GM19397 (cell line): ENCODE results near the gene DUSP12.
"Not testable (repeated sequence)": the region's sequence is repeated elsewhere in the genome, so short reads cannot be mapped to it uniquely, and the experiment has no call there.

Experiments
- ATAC-seq: cut with Tn5 transposase; IDR thresholded peaks from one replicate; pipeline ENCODE4 v1.9.1; 2021; ENCODE audit warnings: mild to moderate bottlenecking, moderate library complexity; ENCODE audit not compliant: unreplicated experiment

DUSP12 gene

DNA sequence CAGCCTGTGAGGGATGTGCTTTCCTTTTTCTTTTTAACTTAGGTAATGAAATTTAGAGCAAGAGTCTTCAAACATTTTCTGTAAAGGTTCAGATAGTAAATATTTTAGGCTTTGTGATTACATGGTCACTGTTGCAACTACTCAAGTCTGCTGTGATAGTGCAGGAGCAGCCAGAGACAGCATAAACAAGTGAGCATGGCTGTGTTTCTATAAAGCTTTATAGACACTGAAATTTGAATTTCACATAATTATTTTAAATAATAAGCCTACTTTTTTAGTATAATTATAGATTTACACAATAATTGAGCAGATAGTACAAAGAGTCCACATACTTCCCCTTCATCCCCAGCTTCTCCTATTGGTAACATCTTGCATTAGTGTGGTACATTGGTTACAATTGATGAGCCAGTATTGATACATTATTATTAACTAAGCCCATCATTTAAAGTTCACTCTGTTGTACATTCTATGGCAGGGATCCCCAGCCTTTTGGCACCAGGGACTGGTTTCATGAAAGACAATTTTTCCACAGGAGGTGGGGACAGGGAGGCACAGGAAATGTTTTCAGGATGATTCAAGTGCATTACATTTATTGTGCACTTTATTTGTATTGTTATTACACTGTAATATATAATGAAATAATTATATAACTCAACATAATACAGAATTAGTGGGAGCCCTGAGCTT lies 19.5 kb downstream of the DUSP12 start:
- ATAC-seq, result no peak

DNA sequence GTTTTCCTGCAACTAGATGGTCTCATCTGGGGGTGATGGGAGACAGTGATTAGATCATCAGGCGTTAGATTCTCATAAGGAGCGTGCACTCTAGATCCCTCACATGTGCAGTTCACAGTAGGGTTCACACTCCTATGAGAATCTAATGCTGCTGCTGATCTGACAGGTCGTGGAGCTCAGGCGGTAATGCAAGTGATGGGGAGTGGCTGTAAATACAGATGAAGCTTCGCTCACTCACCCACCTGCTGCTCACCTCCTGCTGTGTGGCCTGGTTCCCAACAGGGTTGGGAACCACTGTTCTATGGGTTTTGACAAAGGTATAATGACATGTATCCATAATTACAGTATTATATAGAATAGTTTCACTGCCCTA lies 20.1 kb downstream of the DUSP12 start:
- not testable (repeated sequence) for ATAC-seq

DNA sequence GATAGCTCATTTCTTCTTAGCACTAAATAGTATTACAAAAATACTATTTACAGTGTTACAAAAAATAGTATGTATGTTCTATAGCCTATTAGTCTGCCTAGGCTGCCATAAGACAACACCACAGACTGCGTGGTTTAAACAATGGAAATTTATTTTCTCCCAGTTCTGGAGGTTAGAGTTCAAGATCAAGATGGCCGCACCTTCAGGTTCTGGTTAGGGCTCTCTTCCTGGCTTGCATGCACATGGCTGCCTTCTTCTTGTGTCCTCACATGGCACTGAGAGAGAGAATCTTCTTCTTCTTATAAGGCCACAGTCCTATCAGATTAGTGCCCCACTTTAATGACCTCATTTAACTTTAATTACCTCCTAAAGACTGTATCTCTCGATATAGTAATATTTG lies 20.7 kb downstream of the DUSP12 start:
- ATAC-seq, result no peak

DNA sequence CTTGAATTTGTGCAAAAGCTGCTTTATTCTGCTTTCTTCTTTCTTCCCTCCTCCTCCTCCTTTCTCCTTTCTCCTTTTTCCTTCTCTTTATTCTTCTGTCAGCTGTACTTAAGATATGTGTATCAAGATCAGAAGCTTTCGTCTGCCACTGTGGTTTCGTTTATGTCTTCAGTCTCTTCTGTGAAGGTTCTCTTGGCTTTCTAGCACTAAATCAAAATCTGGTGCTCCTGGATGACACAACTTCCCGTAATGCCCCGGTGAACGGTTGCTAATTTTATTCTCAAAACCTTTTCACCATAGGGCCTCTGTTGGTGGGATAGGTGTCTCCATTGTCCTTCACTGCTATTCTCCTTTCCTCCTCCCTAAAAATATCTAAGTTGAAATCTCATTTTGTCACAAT lies 21.6 kb downstream of the DUSP12 start:
- ATAC-seq, result no peak

- ATAC-seq, result no peak
These were observed 22.4 kb downstream of the DUSP12 start for GRCh38 chr1:161771973-161772372.

GRCh38 chr1:161772397-161772796 lies 22.8 kb downstream of the DUSP12 start:
- no peak for ATAC-seq

DNA sequence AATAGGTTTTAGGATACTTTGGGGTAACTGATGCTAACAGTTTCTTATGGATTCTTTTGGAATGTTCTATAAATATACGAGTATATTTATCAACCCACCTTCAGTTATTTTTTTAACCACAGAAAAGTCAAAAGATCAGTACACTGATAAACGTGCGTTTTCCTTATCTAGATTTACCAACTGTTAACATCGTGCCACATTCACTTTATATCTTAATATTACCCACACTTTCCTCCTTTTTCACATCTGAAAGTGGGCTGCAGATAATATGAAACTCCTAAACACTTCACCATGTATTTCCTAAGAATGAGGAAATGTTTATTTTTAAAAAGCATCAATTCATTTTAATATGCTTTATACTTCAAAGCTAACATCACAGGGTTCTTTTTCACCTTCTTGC lies 24.2 kb downstream of the DUSP12 start:
- no peak for ATAC-seq

- no peak for ATAC-seq
These were observed 27.7 kb downstream of the DUSP12 start for GRCh38 chr1:161777261-161777660.

- no peak for ATAC-seq
These were observed 28.9 kb downstream of the DUSP12 start for GRCh38 chr1:161778522-161778921.

- no peak for ATAC-seq
These were observed 29.8 kb downstream of the DUSP12 start for GRCh38 chr1:161779393-161779792.

GRCh38 chr1:161781995-161782394 lies 32.4 kb downstream of the DUSP12 start:
- ATAC-seq, result no peak

GRCh38 chr1:161782886-161783285 lies 33.3 kb downstream of the DUSP12 start:
- no peak for ATAC-seq

DNA sequence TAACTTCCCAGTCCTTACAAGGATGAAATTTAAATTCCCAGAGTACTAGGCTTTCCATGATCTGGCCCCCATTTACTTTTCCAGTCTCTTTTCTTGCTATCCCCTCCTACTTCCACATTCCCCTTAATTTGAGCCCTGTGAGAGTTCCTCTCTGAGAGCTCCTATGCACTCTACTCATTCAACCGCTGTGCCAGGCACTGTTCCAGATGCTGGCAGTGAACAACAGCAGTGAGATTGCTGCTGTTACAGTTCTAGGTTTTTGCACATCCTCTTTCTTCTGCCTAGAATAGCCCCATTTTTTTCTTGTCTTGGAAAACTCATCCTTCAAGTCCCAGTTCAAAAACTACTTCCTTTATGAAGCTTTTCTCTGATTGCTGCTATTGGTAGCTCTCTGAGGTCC lies 35.4 kb downstream of the DUSP12 start:
- no peak for ATAC-seq

GRCh38 chr1:161787355-161787754 lies 37.8 kb downstream of the DUSP12 start:
- no peak for ATAC-seq

DNA sequence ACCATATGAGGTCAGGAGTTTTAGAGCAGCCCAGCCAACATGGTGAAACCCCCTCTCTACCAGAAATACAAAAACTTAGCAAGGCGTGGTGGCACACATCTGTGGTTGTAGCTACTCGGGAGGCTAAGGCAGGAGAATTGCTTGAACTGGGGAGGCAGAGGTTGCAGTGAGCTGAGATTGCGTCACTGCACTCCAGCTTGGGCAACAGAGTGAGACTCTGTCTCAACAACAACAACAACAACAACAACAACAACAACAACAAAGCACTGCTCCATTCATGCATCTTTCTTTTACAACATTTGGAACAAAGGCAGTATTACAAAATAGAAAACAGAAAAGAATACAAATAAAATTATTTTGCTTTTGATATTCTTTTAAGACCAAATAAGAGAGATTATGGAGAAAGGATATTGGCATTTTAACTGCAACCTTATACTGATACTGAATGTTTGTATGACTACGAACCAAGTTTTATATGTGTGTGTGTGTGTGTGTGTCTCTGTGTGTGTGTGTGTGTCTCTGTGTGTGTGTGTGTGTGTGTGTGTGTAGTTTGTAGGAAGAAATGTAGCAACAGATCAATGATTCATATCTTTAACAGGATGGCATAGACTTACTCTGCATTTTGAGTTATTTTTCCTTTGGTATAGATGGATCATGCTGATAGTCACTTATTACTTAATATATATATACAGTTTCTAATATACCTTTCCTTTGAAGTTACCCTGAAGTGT lies 41.2 kb downstream of the DUSP12 start:
- no peak for ATAC-seq

DNA sequence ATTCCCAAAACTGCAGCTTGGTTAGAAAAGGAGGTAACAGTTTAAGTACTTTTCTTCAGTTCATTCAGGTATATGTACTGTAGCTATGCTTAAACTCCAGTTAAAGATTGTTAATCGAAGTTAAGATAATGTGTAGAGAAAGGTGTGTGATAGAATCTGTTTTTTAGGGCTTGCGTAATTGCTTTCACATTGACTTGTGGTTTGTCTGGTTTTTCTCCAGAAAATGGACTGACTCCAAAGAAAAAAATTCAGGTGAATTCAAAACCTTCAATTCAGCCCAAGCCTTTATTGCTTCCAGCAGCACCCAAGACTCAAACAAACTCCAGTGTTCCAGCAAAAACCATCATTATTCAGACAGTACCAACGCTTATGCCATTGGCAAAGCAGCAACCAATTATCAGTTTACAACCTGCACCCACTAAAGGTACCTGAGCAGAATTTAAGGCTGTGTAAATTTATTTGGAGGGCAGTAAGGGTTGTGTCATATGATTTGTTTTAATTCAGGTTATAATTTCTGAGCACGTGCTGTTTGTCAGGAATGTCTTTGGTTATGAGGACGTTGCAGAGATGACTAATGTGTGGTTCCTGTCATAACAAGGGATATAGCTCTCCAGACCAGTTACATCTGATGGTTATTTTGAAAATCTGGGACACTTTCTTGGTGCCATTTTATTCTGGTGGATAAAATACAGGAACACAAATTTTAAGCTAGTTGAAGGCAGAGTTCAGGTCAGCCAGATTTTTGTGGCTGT lies 42.5 kb downstream of the DUSP12 start:
- no peak for ATAC-seq

DNA sequence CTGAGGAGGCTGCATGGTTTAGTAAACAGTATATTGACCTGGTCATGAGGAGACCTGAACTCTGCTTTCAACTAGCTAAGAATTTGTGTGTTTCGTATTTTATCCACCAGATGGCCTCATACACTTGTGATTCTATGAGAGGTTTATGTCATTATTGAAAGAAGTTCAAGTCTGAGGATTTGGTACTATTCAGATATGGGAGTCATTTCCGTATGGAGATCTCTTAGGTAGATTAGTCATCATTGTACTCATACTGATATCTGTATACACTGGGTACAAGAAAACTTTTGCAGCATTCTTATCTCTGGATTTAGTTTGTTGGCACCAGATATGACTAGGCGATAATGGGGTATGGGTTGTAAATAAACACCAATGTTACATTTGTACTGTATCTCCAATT lies 43.2 kb downstream of the DUSP12 start:
- ATAC-seq, result no peak

DNA sequence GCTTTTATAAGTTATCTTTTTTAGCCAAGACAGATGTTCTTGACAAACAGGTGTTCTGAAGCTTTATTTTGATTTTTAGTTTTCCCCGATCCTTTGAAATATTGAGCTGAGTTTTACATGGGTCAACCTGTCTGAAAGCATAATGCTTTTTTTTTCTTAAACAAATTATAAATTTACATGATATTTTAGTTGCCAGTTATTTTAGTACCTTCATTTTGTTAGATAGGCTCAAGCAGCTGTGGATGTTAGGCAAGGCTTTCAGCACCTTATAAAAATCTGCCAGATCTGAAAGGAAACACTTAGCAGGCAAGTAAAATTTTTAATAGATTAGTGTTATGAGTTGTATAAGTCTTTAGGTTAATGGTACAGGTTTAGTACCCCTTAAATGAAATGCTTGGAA lies 50.2 kb downstream of the DUSP12 start:
- ATAC-seq, result no peak

DNA sequence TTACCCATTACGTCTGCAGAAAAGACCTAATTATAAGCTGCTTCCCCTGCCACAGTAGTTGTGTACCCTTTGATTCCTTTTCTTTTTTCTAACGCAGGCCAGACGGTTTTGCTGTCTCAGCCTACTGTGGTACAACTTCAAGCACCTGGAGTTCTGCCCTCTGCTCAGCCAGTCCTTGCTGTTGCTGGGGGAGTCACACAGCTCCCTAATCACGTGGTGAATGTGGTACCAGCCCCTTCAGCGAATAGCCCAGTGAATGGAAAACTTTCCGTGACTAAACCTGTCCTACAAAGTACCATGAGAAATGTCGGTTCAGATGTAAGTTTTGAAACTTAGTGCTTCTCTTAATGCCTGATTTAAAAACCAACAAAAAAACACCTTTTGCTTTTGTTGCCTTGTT lies 52.4 kb downstream of the DUSP12 start:
- no peak for ATAC-seq

GRCh38 chr1:161803181-161803580 lies 53.6 kb downstream of the DUSP12 start:
- no peak for ATAC-seq

- ATAC-seq, result no peak
These were observed 56.0 kb downstream of the DUSP12 start for GRCh38 chr1:161805399-161806197.
